Inflammatory macrophage (primary cell): ENCODE measurements around the gene MTX1.

Experiments
- DNase-seq, 2 donors: peaks; one replicate each; pipeline ENCODE4 v3.0.0-alpha.2; 2020 to 2022

Gene MTX1

DNA sequence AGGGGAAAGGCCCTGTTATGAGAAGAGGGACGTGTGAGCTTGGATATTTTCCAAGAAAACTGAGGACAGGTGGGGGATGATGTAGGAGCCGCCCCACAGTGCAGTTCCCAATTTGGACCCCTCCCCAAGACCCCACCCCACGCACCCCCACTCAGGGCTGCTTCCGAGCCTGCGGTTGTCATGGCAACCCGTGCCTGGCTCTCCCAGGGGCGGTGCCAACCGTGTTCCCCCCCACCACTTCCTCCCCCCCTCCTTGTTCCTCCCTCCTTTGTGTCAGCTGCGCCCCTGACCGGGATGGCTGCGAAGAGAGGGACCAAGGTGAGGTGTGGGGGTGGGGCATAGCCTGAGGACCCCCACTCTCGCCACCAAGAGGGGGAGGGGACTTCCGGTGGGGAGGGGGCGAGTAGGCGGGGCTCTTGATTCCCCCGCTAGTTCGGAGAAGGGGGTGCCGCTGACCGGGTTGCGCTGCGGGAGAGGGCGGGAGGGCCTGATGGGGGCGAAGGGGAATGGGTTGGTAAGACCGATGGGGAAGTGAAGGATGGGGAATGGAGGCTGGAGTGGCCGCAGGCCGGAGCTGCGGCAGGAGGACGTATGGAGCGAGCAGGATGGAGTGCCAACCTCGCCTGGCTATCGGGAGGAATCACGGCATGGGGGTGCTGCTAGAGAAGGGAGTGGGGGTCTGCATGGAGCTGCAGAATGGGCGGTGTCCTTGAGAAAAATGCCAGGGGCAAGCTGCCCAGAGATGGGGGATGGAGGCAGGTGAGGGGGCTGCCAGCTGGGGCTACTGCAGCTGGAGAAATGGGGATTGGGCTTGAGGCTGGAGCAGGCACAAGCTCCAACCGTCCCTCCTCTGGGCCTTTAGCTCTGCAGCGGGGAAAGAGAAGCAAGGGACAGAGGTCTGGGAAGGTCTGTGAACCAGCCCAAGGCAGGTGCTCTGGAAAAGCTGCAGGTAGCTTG lies 33.9 kb upstream of the MTX1 start:
- DNase-seq: no peak

DNA sequence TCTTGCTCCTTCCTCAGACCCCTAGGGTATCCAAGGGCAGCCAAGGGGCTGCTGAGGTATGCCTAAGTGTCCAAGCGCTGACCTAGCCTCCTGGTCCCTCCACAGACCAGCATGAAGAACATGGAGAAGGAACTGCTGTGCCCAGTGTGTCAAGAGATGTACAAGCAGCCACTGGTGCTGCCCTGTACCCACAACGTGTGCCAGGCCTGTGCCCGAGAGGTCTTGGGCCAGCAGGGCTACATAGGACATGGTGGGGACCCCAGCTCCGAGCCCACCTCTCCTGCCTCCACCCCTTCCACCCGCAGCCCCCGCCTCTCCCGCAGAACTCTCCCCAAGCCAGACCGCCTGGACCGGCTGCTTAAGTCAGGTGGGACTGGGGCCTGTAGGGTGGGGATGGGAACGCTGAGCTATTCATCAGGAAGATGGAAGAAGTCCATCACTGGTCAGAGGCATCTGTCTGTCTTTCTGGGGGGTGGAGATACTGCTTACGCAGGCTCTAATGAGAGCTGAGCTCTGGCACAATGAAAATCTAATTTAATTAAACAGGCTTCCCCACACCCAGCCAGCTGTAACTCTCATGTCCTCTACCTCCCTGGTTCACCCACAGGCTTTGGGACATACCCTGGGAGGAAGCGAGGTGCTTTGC lies 33.1 kb upstream of the MTX1 start:
- DNase-seq: no peak

DNA sequence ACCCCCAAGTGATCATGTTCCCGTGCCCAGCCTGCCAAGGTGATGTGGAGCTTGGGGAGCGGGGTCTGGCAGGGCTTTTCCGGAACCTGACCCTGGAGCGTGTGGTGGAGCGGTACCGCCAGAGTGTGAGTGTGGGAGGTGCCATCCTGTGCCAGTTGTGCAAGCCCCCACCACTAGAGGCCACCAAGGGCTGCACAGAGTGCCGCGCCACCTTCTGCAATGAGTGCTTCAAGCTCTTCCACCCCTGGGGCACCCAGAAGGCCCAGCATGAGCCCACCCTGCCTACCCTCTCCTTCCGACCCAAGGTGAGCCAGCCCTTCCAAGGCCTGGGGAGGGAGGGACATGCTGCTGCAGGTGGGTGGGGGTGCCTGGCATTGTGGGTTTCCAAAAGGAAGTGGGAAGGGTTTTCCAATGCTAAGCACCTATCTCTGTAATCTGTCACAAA lies 32.5 kb upstream of the MTX1 start:
- peak; percentile 30 to 39 for DNase-seq

DNA sequence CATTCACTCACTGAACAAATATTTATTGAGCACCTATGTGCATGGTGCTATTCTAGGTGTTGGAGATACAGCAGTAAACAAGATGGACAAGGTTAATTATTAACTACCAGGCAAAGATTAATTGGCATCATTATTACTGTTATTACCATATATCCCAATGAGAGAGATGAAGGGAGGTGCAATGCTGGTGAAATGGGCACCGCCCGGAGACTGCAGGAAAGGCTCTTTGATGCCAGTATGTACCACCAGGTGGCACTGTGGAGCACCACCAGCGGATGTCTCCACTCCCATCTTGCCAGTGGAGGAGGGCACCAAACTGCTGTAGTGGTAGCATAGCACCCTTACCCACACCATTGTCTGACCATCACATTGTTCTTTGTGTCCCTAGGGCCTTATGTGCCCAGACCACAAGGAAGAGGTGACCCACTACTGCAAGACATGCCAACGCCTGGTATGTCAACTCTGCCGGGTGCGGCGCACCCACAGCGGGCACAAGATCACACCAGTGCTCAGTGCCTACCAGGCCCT lies 31.9 kb upstream of the MTX1 start:
- peak; percentile 83 to 87 for DNase-seq

DNA sequence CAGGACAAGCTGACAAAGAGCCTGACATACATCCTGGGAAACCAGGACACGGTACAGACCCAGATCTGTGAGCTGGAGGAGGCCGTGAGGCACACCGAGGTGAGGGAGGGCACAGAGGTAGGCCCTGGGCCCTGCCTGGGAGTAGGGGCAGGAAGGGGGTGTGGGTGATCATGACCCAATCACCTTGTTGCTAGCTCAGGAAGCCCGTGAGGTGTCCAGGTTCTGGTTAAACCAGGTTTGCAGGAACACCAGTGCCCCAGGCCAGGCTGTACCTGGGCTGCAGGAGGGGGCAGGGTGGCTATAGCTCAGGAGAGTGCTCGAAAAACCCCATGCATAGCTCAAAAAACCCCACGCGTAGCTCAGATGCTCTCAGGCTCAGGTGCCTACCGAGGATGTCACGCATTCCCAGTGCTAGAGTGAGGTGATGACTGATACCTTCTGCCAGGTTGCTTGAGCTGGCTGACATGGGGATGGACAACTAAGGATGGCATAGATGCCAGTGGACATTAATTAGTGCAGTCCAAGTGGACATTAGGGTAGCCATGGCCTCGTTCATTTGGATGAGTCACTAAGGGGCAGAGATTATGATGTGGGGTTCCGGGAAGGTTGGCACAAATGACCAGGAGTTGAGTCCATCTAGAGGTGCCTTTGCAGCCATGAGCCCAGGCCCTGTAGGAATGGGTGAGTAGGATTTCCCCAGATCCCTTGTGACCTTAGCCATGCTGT lies 31.1 kb upstream of the MTX1 start:
- DNase-seq: no peak

DNA sequence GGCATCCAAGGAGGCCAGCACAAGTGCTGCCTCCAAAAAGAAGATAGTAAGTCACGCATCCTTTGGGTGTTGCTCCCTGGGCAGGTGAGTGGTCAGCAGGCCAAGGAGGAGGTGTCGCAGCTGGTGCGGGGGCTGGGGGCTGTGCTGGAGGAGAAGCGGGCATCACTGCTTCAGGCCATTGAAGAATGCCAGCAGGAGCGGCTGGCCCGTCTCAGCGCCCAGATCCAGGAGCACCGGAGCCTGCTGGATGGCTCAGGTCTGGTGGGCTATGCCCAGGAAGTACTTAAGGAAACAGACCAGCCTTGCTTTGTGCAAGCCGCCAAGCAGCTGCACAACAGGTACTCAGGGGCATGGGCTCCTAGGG lies 30.6 kb upstream of the MTX1 start:
- no peak for DNase-seq

DNA sequence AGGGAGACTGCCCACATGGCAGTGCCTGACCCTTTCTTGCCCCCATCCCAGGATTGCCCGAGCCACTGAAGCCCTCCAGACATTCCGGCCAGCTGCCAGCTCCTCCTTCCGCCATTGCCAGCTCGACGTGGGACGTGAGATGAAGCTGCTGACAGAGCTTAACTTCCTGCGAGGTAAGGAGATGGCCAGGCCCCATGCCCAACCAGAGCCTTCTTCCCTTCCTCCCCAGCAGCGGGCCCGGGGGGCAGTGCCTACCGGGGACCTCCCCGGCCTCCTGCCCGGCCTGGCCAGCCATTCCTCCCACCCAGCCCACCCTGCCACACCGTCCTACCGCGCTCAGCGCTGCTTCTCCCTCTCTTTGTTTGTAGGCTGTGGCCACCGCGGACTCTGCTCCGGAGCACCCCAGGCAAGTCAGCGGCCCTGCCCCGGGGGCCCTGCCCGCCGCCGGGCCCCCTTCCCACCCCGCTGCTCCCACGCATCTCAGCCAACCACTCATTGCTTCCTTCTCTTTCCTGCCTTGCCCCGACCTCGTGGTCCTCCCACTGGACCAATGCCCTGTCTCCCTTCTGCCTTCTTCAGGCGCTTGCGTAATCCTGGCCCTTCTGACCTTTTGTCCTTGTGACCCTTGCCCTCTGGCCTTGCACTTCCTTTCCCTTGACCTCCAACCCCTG lies 29.9 kb upstream of the MTX1 start:
- peak; percentile 91 to 94 for DNase-seq

DNA sequence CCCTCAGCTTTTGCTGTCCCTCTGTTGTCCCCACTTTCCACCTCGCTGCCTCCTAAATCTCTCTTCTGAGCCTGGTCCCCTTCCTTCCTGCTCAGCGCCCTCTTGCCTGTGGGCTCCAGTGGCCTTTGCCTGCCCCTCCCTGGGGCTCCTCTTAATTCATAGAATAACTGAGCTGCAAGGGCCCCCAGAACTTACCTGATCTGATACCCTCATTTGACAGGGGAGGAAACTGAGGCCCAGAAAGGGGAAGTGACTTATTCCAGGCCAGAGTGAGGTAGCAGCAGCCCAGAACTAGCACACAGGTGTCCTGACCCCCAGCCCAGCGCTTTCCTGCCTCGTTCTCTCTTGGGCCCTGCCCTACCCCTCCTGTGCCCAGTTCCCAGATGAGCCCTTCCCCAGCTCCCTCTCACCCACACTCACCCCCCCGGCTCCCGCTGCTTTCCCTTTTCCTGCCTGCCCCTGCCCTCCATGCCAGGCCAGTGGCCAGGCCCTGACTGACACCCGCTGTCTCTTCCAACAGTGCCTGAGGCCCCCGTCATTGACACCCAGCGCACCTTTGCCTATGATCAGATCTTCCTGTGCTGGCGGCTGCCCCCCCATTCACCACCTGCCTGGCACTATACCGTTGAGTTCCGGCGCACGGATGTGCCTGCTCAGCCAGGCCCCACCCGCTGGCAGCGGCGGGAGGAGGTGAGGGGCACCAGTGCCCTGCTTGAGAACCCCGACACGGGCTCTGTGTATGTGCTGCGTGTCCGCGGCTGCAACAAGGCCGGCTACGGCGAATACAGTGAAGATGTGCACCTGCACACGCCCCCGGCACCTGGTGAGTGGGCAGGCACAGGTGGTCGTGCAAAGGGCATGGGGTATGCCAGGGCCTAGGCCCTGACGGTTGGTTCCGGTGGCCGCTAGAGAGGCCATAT lies 29.1 kb upstream of the MTX1 start:
- no peak for DNase-seq

DNA sequence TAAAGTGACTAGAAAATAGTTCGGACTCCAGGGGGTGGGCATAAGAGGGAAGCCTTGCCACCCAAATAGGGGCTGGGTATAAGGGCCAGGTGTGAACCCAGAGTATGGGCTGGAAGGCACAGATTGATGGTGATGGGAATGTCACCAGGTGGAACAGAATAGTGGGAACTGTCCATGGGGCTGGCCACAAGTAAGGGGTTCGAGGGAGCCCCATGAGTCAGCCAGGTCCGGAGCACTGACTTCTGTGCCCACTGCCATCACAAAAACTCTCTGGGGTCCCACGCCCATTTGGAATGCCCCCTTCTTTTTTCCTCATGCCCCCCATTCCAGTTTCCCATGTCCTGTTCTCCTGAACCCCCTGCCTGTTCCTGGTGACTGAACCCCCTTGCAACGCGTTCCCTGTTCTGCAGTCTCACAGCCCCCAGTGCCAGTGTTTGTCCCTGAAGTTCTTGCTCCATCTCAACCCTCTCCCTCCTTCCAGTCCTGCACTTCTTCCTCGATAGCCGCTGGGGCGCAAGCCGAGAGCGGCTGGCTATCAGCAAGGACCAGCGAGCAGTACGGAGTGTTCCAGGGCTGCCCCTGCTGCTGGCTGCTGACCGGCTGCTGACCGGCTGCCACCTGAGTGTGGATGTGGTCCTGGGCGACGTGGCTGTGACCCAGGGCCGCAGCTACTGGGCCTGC lies 27.0 kb upstream of the MTX1 start:
- no peak for DNase-seq

DNA sequence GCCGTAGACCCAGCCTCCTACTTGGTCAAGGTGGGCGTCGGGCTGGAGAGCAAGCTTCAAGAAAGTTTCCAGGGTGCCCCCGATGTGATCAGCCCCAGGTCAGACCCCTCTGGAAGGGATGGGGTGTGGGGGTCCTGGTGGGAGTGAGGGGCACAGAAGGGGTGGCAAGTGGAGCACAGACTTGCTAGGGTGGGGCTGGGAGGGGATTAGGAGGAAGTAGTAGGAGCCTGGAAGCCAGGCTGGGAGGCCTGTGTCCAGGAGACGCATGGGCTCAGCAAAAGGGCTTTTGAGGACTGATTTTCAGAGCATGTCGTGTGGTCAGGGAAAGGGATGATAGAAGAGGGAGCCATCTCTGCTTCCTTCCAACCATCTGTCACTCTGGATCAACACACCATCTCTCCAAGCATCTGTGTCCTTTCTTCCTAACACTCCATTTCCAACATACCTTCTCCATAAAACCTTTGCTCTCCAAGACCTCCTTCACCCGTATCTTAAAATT lies 26.4 kb upstream of the MTX1 start:
- no peak for DNase-seq

DNA sequence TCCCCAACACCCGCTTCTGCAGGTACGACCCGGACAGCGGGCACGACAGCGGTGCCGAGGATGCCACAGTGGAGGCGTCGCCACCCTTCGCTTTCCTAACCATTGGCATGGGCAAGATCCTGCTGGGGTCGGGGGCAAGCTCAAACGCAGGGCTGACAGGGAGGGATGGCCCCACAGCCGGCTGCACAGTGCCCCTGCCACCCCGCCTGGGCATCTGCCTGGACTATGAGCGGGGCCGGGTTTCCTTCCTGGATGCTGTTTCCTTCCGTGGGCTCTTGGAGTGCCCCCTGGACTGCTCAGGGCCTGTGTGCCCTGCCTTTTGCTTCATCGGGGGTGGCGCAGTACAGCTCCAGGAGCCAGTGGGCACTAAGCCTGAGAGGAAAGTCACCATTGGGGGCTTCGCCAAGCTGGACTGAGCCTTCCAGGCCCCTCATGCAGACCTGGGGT lies 24.7 kb upstream of the MTX1 start:
- DNase-seq: no peak

DNA sequence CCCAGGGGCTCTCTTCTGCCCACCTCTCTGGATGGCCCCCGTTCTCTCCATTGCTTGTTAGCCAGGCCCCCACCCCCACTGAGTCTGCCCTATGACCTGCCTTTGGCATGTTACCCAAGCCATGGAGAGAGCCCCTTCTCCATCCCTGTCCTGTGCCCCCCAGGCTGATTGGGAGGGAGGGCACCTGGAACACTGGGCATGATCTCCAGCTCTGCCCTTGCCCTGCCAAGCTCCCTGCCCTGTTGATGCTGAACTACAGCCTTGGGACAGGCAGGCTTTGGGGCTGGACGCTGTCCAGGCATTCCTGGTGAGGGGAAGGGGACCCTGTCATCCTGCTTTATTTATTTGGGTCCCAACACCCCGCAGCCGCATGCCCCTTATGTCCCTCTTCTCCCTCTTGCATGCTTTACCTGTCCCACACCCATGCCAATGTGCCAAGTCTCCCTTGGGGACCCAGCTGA lies 24.1 kb upstream of the MTX1 start:
- no peak for DNase-seq

DNA sequence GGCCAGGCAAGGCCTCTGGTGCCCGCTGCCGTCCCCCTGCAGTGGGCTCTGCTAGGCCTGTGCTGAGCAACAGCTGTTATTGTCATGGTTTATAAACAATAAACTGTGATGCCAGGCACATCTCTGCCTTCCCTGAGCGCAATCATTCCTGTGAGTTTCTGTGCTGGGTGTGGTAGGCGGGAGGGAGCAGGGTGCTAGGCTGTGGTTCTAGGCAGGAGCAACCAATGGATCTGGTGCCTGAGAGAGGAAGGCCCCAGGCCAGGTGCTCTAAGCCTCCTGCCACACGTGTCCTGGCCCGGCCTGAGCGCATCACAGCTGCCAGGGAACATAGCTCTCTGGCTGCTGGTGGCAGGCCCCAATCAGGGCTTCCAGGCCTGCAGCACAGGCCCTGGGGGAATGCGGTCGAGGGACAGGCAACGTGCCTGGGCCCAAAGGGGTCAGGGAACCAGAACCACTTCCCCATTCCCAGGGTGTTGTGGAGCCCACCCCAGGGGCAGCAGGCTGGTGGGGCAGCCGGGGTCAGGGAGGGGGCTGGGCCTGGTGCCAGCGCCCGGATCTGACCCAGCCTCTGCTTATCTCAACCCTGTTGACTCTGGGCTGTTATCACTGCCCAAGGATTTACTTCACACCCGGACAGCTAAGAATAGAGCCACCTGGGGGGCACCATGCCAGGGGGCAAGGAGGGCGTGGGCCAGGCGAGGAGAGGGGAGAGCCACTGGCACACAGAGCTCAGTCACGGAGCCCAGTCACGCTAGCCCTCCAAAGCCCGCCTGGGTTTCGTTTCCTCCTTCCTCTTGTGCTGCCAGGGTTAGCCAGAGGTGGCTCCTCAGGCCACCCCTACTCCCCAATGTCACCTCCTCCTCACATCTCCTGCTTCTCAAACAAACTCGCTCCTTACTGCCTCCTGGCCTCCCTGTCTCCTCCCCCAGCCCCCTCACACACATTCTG lies 23.4 kb upstream of the MTX1 start:
- peak; percentile 81 to 86 for DNase-seq

DNA sequence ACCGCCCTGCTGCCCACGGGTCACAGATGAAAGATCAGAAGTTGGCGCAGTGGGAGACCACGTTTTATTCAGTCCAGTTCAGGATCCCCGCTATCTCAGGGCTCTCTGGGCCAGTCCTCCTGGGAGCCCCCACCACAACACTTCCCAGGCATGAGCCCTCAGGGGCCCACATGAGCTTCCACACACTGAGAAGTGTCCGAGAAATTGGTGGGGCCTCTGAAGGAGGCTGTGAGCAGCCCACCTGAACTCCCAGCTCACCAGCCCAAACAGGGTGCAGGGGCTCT lies 22.8 kb upstream of the MTX1 start:
- no peak for DNase-seq

DNA sequence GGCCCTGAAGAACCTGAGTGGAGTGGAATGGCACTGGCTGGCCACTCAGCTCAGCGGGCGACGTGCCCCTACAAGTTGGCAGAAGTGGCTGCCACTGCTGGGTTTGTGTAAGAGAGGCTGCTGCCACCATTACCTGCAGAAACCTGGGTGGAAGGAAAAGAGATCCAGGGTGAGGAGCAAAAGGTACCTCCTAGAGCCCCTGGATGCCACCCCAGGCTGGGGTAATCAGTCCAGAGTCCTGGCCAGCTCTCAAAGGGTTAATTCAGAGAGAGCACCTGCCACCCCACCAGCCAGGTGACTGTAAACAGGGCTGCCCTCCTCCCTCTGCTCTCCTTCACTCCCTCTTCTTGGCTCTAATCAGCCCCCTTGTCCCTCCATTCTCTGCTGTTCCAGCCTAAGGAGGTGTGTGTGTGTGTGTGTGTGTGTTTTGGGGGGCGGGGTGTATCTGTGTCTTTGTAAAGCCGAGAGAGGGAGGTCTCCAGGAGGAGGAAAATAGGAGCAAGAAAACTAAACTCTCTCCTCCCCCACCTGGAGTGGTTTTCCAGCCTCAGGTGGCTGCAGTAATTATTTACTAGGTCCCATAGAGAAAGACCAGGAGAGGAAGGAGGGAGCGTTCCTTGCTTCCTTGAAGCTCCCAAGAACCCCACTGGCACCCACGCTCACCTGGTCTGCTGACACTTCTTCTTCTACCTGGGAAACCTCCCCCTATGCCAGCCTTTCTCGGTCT lies 22.3 kb upstream of the MTX1 start:
- DNase-seq: no peak

DNA sequence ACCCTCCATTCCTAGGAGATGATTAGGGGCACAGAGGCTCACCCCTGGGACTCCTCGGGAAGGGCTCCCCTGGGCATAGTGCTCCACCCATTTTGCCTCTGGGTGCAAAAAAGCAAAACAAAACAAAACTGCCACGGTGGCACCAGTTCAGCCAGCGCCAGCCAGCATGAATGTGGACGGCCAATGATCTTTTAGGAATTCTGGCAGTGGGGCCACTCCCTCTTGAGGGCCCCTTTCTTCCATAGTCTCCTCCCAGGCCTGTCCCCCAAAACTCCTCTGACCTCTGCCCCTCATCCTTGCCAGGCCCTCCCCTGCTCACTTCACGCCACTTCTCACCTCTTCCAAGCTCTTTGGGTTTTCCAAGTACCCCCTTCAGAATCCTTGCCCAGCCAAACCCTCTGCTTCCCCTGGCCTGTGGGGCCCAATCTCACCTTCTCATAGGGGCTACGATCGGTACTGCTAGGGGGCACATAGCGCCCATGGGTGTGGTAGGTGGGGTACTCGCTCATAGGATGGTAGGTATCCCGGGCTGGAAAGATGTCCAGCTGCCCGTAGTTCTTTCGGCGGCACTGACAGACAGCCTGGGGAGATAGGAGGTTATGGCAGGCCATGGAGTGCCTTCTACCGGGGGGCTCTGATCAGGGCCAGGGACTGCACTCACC lies 21.6 kb upstream of the MTX1 start:
- DNase-seq: no peak

DNA sequence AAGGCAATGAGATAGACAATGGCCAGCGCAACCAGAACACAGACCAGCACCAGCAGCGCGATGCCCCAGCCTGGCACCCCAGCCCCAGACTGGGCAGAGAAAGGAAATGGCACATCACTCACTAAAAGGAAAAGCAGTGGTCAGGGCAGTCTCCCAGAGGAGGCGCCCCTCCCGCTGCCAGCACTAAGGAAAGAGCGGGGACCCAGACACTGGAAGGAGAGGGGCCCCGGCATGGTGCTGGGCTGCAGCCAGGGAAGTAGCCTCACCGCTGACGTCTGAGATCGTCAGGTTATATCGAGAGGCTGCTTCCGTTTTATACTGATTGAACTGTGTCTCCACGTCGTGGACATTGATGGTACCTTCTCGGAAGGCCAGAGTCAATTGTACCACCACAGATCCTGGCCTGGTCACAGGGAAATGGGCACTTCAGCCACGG lies 21.0 kb upstream of the MTX1 start:
- DNase-seq: no peak

DNA sequence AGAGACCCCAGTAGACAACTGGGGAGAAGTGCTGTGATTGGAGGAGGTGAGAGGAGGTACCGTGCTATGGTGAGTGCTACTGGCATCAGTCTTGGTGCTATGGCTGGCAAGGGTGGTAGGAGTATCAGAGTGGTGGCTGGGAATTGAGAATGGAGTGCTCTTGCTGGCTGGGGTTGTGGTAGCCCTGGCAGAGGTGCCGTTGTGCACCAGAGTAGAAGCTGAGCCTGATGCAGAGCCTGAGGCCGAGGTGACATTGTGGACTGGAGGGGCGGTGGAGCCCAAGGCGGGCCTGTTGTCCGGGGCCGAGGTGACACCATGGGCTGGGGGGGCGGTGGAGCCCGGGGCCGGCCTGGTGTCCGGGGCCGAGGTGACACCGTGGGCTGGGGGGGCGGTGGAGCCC lies 20.2 kb upstream of the MTX1 start:
- DNase-seq: no peak
